GM13977 (cell line): ENCODE data around the gene NPR1.

Experiments
- DNase-seq: peaks from one replicate; pipeline ENCODE4 v3.0.0; 2012; ENCODE audit warnings: low spot score
- in situ Hi-C: fragments of 300-500 bp; cut with MboI; formaldehyde crosslinking; loops from one replicate; pipeline ENCODE4 v1.12.0; 2022; ENCODE audit warnings: low sequenced_read_pairs, low pct_unique_long_range_greater_than_20kb, mixed read lengths, inconsistent platforms; ENCODE audit not compliant: unreplicated experiment
- TF ChIP-seq, protein P1 (sequence below): IDR thresholded peaks from 2 replicates; pipeline ENCODE4 v1.5.1; 2012; ENCODE audit warnings: mild to moderate bottlenecking, control low read depth; ENCODE audit not compliant: insufficient read depth; ENCODE audit errors: extremely low read depth, missing control alignments

NPR1 gene

DNA sequence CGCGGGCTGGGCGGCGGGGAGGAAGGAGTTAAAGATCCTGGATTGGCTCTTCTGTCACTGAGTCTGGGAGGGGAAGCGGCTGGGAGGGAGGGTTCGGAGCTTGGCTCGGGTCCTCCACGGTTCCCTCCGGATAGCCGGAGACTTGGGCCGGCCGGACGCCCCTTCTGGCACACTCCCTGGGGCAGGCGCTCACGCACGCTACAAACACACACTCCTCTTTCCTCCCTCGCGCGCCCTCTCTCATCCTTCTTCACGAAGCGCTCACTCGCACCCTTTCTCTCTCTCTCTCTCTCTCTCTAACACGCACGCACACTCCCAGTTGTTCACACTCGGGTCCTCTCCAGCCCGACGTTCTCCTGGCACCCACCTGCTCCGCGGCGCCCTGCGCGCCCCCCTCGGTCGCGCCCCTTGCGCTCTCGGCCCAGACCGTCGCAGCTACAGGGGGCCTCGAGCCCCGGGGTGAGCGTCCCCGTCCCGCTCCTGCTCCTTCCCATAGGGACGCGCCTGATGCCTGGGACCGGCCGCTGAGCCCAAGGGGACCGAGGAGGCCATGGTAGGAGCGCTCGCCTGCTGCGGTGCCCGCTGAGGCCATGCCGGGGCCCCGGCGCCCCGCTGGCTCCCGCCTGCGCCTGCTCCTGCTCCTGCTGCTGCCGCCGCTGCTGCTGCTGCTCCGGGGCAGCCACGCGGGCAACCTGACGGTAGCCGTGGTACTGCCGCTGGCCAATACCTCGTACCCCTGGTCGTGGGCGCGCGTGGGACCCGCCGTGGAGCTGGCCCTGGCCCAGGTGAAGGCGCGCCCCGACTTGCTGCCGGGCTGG lies at the start of gene NPR1:
Gene NPR1 (plus strand): TSS at position 170 of the 818 bp plus-strand sequence. CDS start 421 bp downstream, at position 591.
- DNase-seq: peak; percentile 56
- in situ Hi-C loops: loop anchor here (10.0 kb wide), 2 partner anchors 66 to 306 kb away; partner anchors contain the start of gene RAB13
- TF ChIP-seq, protein P1, sequence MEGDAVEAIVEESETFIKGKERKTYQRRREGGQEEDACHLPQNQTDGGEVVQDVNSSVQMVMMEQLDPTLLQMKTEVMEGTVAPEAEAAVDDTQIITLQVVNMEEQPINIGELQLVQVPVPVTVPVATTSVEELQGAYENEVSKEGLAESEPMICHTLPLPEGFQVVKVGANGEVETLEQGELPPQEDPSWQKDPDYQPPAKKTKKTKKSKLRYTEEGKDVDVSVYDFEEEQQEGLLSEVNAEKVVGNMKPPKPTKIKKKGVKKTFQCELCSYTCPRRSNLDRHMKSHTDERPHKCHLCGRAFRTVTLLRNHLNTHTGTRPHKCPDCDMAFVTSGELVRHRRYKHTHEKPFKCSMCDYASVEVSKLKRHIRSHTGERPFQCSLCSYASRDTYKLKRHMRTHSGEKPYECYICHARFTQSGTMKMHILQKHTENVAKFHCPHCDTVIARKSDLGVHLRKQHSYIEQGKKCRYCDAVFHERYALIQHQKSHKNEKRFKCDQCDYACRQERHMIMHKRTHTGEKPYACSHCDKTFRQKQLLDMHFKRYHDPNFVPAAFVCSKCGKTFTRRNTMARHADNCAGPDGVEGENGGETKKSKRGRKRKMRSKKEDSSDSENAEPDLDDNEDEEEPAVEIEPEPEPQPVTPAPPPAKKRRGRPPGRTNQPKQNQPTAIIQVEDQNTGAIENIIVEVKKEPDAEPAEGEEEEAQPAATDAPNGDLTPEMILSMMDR: no peak

DNA sequence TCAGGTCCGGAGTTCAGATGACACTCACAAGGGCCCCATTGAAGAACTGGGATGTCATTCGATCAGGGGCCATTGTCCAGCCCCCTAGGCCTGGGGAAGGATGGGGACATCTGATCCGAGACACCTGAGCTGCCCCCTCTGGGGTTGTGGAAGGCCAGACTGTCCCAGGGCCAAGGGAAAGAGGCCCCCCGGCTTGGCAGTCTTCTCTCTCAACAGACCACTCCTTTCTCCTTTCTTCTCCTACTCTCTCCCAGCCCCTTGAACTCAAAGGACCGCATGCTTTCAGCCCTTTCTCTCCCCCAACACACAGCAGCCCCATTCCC lies 49.2 kb upstream of the NPR1 start:
- DNase-seq: no peak
- TF ChIP-seq, protein P1: no peak
- in situ Hi-C loops: no loop called here

DNA sequence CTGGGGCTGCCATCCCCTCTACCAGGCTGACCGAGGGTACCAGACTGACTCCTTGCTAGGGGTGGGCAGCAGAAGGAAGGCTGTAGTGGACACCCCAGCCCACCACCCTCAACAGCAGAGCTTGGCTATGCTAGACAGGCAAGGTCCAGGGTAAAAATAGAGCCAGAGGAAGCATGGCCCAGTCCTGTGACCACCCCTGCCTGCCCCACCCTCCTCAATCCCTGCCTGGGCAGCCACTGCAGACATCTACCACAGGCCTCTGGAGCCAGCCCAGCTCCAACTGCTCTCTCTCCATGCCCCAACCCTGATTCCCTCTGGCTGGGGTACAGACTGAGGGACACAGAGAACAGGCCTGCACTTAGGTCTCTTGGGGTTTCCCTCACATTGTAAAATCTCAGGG lies 48.5 kb upstream of the NPR1 start:
- in situ Hi-C loops: no loop called here
- DNase-seq: no peak
- TF ChIP-seq, protein P1: no peak

DNA sequence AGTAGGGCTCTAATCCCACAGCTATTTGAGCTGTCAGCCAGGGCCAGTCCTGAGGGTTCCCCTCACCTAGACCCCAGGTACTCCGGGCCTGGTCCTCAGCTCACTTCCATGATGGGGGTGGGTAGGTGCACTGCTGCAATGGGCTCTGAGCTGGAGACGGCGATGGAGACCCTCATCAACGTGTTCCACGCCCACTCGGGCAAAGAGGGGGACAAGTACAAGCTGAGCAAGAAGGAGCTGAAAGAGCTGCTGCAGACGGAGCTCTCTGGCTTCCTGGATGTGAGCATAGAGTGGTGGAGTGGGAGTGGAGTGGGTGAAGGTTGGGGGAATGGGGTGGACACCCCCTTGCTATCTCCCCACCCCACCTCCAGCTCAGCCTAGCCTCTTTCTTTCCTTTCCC lies 48.1 kb upstream of the NPR1 start:
- TF ChIP-seq, protein P1: no peak
- DNase-seq: no peak
- in situ Hi-C loops: no loop called here

DNA sequence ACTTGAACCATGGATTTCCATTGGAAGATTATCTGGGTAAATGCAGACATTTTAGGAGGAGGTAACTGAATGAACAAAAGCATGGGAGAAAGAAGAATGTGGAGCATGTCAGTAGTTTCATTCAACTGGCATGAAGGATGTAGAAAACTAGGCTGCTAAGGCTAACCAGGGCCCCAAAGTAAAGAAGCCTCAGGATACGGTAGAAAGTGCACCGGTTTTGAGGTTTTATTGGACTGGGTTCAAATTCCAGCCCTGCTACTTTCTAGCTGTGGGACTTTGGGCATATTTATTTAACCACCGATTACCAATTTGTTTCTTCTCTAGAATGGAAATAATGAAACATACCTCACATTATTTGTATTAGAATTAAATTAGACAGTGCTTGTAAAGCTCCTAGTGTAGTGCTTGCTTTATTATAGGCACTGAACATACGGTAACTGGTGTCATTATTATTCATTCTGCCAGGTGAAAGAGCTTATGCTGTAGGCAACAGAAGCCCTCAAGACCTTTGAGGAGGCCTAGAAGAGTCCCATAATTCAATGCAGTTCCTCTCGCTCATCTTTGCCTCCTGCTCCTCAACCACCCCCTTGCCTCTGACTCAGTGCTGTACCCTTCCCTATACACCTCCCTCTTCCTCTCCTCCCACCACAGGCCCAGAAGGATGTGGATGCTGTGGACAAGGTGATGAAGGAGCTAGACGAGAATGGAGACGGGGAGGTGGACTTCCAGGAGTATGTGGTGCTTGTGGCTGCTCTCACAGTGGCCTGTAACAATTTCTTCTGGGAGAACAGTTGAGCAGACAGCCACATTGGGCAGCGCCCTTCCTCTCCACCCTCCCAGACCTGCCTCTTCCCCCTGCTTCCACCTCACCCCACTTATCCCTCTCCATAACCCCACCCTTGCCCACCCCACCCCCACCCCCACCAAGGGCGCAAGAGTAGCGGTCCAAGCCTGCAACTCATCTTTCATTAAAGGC lies 47.2 kb upstream of the NPR1 start:
- DNase-seq: no peak
- TF ChIP-seq, protein P1: no peak
- in situ Hi-C loops: no loop called here

DNA sequence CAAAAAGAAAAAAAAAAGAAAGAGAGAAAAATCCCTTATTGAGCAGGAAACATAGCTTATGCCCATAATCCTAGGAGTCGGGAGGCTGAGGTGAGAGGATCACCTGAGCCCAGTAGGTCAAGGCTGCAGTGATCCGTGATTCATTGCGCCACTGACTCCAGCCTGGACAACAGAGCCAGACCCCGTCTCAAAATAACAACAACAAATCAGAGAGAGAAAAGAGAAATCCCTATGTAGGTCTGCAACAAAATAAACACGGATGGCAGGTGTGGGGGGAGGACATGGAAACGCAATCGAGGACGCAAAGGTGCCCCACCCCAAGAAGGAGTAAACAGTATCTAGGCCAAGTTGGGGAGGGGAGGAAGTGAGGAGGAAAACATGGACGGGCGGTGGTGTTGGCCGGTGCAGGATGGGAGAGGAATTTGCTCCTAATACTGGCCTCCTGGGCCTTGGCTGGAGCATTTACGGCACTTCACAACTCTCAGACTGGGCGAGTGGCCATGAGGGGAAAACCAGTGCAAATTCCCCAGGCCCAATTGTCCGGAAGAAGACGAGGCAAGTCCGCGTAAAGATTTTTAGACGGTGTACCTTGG lies 45.2 kb upstream of the NPR1 start:
- no peak for DNase-seq
- in situ Hi-C loops: no loop called here
- TF ChIP-seq, protein P1: no peak
